ENCODE results near the gene RORC. TPM values are rescaled to one million over a fixed set of nuclear protein-coding genes. Genes with fewer than 3 reads are reported as not detected.

RORC gene
- total RNA-seq, 1 donor from 2014 or later, result not detected

GRCh38 chr1:151867321-151867720 is 35.7 kb upstream of the RORC start:
- Mint-ChIP-seq H3K4me1 (no peaks in the 10 kb centered on the region), H3K36me3 (no peaks in the 10 kb centered on the region), H3K27me3 (ENCODE audit: low read depth) (peaks cover 2% of the 10 kb centered on the region), H3K9me3 (no peaks in the 10 kb centered on the region), H3K4me3 (no peak overlapping the region), H3K27ac (no peak overlapping the region)
- no peak for TF ChIP-seq CTCF (IDR thresholded peaks at IDR 0.05; ENCODE audit: unreplicated experiment)
- no peak for DNase-seq (ENCODE audit: low spot score in 2 of 2, unreplicated experiment in 2 of 2)

- DNase-seq (ENCODE audit: low spot score in 2 of 2, unreplicated experiment in 2 of 2), result no peak
- H3K27me3 Mint-ChIP-seq (ENCODE audit: low read depth), result peaks cover 2% of the 10 kb centered on the region
- H3K27ac Mint-ChIP-seq, result no peak overlapping the region
- H3K4me3 Mint-ChIP-seq, result no peak overlapping the region
- H3K36me3 Mint-ChIP-seq, result no peaks in the 10 kb centered on the region
- H3K9me3 Mint-ChIP-seq, result no peaks in the 10 kb centered on the region
- no peak for TF ChIP-seq CTCF (IDR thresholded peaks at IDR 0.05; ENCODE audit: unreplicated experiment)
- H3K4me1 Mint-ChIP-seq, result peaks cover 6% of the 10 kb centered on the region
These were observed 32.8 kb upstream of the RORC start for GRCh38 chr1:151864411-151864810.

GRCh38 chr1:151862604-151863003 is 31.0 kb upstream of the RORC start:
- H3K36me3 Mint-ChIP-seq, result no peaks in the 10 kb centered on the region
- peaks cover 8% of the 10 kb centered on the region for H3K4me1 Mint-ChIP-seq
- H3K9me3 Mint-ChIP-seq, result no peaks in the 10 kb centered on the region
- TF ChIP-seq CTCF (IDR thresholded peaks at IDR 0.05; ENCODE audit: unreplicated experiment), result no peak
- H3K27me3 Mint-ChIP-seq (ENCODE audit: low read depth), result peaks cover 2% of the 10 kb centered on the region
- H3K27ac Mint-ChIP-seq, result no peak overlapping the region
- H3K4me3 Mint-ChIP-seq, result no peak overlapping the region
- DNase-seq (ENCODE audit: low spot score in 2 of 2, unreplicated experiment in 2 of 2), result no peak

- no peak overlapping the region for H3K4me3 Mint-ChIP-seq
- TF ChIP-seq CTCF (IDR thresholded peaks at IDR 0.05; ENCODE audit: unreplicated experiment), result no peak
- DNase-seq (ENCODE audit: low spot score in 2 of 2, unreplicated experiment in 2 of 2), result no peak
- no peaks in the 10 kb centered on the region for H3K36me3 Mint-ChIP-seq
- peaks cover 16% of the 10 kb centered on the region for H3K4me1 Mint-ChIP-seq
- H3K27me3 Mint-ChIP-seq (ENCODE audit: low read depth), result peaks cover 2% of the 10 kb centered on the region
- no peaks in the 10 kb centered on the region for H3K9me3 Mint-ChIP-seq
- peak overlapping the region; percentile 31 for H3K27ac Mint-ChIP-seq
These were observed 29.0 kb upstream of the RORC start for GRCh38 chr1:151860504-151861187.

- no peaks in the 10 kb centered on the region for H3K27me3 Mint-ChIP-seq (ENCODE audit: low read depth)
- DNase-seq (ENCODE audit: low spot score in 2 of 2, unreplicated experiment in 2 of 2), result no peak
- peaks cover 21% of the 10 kb centered on the region for H3K4me1 Mint-ChIP-seq
- H3K4me3 Mint-ChIP-seq, result no peak overlapping the region
- H3K9me3 Mint-ChIP-seq, result no peaks in the 10 kb centered on the region
- no peak for TF ChIP-seq CTCF (IDR thresholded peaks at IDR 0.05; ENCODE audit: unreplicated experiment)
- H3K27ac Mint-ChIP-seq, result no peak overlapping the region
- H3K36me3 Mint-ChIP-seq, result no peaks in the 10 kb centered on the region
These were observed 28.3 kb upstream of the RORC start for GRCh38 chr1:151859891-151860293.
